ENCODE data around the gene LYRM2. TPM values are rescaled to one million over a fixed set of nuclear protein-coding genes. Genes with fewer than 3 reads are reported as not detected.

LYRM2 gene, protein sequence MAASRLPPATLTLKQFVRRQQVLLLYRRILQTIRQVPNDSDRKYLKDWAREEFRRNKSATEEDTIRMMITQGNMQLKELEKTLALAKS
- 32.0 and 34.4 TPM in 2 replicates for total RNA-seq
- long read RNA-seq, full-length matches to known transcripts: 44 of 57 reads
- long read RNA-seq, partial matches to known transcripts: 3 of 57 reads
- long read RNA-seq, other reads (novel, unspliced or antisense): 10 of 57 reads

DNA sequence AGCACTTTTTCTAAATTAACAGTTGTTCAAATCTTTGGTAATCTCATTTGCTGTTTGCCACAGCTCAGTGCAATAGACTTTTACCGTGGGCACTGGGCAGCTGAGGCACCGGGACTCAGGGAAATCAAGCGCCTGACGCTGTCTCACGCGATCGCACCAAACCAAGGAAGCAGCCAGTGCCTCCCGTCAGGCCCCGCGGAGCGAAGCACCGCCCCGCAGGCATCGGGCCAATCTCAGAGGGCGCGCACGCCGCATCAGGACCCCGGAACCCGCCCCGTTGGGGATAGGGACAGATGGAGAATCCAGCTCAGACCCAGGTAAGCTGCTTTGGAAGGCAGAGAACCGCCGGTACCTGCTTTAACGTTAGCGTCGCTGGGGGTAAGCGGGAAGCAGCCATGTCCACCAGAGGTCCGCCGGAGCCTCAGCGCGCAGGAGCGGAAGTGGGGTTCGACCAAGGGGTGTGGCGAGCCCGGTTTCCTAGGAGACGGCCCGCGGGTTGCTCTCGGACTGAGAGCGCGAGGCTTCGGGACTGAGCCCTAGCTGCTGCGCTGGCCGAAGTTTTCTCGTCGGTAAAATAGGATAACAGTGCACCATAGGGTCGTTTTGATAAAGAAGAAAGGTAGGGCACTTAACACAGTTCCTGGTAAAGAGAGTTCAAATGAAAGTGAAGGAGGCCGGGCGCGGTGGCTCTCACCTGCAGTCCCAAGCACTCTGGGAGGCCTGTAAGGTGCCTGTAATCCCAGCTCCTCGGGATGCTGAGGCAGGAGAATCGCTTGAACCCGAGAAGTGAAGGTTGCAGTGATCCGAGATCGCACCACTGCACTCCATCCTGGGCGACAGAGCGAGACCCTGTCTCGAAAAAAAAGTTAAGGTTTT is at the start of gene LYRM2:
Gene LYRM2, minus strand, starts transcription at position 428 of the 876 bp plus-strand sequence. Its CDS starts 31 bp downstream, at position 397.
- no peaks in the 10 kb centered on the region for H3K27me3 Mint-ChIP-seq (ENCODE audit: unreplicated experiment)
- peaks cover 33% of the 10 kb centered on the region for H3K36me3 Mint-ChIP-seq (ENCODE audit: unreplicated experiment)
- peak; percentile 98 for DNase-seq (ENCODE audit: extremely low spot score, unreplicated experiment)
- no peaks in the 10 kb centered on the region for H3K9me3 Mint-ChIP-seq (ENCODE audit: unreplicated experiment)
- H3K4me3 Mint-ChIP-seq (ENCODE audit: unreplicated experiment): peak within 1 kb of the TSS; percentile 96
- TF ChIP-seq, protein P1, sequence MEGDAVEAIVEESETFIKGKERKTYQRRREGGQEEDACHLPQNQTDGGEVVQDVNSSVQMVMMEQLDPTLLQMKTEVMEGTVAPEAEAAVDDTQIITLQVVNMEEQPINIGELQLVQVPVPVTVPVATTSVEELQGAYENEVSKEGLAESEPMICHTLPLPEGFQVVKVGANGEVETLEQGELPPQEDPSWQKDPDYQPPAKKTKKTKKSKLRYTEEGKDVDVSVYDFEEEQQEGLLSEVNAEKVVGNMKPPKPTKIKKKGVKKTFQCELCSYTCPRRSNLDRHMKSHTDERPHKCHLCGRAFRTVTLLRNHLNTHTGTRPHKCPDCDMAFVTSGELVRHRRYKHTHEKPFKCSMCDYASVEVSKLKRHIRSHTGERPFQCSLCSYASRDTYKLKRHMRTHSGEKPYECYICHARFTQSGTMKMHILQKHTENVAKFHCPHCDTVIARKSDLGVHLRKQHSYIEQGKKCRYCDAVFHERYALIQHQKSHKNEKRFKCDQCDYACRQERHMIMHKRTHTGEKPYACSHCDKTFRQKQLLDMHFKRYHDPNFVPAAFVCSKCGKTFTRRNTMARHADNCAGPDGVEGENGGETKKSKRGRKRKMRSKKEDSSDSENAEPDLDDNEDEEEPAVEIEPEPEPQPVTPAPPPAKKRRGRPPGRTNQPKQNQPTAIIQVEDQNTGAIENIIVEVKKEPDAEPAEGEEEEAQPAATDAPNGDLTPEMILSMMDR (IDR thresholded peaks at IDR 0.05): no peak
- H3K27ac Mint-ChIP-seq (ENCODE audit: unreplicated experiment): peak within 1 kb of the TSS; percentile 99
- H3K4me1 Mint-ChIP-seq (ENCODE audit: unreplicated experiment): peaks cover 20% of the 10 kb centered on the region

DNA sequence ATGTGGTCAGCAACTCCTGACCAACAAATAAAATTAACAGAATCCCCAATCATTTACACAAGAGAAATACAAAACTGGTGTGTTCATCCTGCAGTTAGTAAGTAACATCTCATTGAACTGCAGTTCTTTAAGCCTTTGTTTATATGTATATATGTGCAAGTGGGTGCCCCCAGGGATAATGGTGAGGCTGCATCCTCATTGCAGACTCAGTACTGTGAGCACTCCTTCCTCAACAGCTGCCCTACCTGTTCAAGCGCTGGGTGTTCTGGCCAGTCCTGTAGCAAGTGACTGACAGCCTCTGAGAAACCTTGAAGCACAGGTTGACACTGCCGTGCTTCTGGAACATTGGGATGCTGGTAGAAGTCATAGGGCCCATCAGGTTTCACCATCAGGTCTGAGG is 49.8 kb upstream of the LYRM2 start:
- no peak overlapping the region for H3K27ac Mint-ChIP-seq (ENCODE audit: unreplicated experiment)
- peaks cover 52% of the 10 kb centered on the region for H3K36me3 Mint-ChIP-seq (ENCODE audit: unreplicated experiment)
- H3K4me3 Mint-ChIP-seq (ENCODE audit: unreplicated experiment): no peak overlapping the region
- H3K9me3 Mint-ChIP-seq (ENCODE audit: unreplicated experiment): no peaks in the 10 kb centered on the region
- TF ChIP-seq, protein P1 (IDR thresholded peaks at IDR 0.05): no peak
- H3K27me3 Mint-ChIP-seq (ENCODE audit: unreplicated experiment): no peaks in the 10 kb centered on the region
- DNase-seq (ENCODE audit: extremely low spot score, unreplicated experiment): no peak
- H3K4me1 Mint-ChIP-seq (ENCODE audit: unreplicated experiment): no peaks in the 10 kb centered on the region

DNA sequence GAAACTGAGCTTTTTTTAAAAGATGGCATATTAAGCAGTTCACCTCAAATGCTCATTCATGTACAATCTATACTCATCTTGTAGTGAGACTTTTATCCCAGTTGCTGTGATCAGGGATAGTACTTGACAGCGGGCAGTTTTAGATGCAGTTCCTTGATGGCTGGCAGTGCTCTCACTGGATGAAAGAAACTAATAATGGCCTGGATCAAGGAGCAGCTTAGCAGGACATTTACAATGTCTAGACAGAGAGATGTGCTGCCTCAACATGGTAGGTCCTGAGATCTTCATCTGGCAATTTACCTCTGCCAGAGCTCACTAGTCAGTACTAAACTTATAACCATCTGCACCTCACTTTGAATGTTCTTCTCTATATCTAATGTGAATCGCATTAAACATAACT is 46.8 kb upstream of the LYRM2 start:
- no peaks in the 10 kb centered on the region for H3K27me3 Mint-ChIP-seq (ENCODE audit: unreplicated experiment)
- peaks cover 51% of the 10 kb centered on the region for H3K36me3 Mint-ChIP-seq (ENCODE audit: unreplicated experiment)

DNA sequence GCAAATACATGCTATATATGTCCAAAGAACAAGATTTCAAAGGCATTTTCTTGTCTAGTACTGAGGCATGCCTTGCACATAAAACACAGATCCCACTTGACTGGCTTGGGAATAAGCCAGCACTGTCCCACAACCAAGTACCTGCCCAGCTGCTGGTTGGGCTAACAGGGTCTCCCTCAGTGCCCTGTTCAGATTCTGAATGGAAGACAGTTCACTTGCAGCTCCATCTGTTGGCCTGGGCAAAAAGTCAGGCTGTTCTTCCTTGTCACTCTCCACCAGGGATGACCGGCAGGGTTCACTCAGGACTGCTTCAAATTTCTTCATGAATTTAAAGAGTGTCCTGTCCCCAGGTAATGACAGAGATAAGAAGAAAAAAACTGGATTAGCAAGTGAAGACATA is 44.4 kb upstream of the LYRM2 start:
- H3K4me3 Mint-ChIP-seq (ENCODE audit: unreplicated experiment): no peak overlapping the region
- peaks cover 49% of the 10 kb centered on the region for H3K36me3 Mint-ChIP-seq (ENCODE audit: unreplicated experiment)
- no peak overlapping the region for H3K27ac Mint-ChIP-seq (ENCODE audit: unreplicated experiment)
- no peaks in the 10 kb centered on the region for H3K27me3 Mint-ChIP-seq (ENCODE audit: unreplicated experiment)
- DNase-seq (ENCODE audit: extremely low spot score, unreplicated experiment): no peak
- H3K4me1 Mint-ChIP-seq (ENCODE audit: unreplicated experiment): no peaks in the 10 kb centered on the region
- TF ChIP-seq, protein P1 (IDR thresholded peaks at IDR 0.05): no peak
- H3K9me3 Mint-ChIP-seq (ENCODE audit: unreplicated experiment): no peaks in the 10 kb centered on the region

More for the DNA sequence above, 46.8 kb upstream of the LYRM2 start:
- Mint-ChIP-seq H3K4me3 (ENCODE audit: unreplicated experiment) (no peak overlapping the region), H3K27ac (ENCODE audit: unreplicated experiment) (no peak overlapping the region), H3K4me1 (ENCODE audit: unreplicated experiment) (no peaks in the 10 kb centered on the region), H3K9me3 (ENCODE audit: unreplicated experiment) (no peaks in the 10 kb centered on the region)
- DNase-seq (ENCODE audit: extremely low spot score, unreplicated experiment): no peak
- TF ChIP-seq, protein P1 (IDR thresholded peaks at IDR 0.05): no peak

DNA sequence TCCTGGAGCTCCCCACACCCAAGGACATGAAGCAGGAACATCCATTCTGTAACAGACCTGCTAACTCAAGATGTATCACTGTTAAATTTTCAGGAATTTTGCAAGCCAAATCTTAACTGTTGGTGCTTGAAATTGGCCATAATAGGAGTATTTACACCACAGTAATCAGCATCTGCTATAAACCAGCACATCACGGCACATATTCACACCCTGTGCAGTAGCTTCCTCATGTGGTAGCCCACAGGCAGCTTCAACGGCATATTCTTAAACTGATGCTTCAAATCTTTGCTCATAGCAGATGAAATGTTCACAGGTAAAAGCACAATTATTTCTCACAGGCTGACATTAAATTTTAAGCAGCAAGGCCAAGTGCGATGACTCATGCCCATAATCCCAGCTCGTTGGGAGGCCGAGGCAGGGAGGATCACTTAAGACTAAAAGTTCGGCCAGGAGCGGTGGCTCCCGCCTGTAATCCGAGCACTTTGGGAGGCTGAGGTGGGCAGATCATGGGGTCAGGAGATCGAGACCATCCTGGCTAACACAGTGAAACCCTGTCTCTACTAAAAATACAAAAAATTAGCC is 43.5 kb upstream of the LYRM2 start:
- H3K9me3 Mint-ChIP-seq (ENCODE audit: unreplicated experiment): no peaks in the 10 kb centered on the region
- H3K4me3 Mint-ChIP-seq (ENCODE audit: unreplicated experiment): no peak overlapping the region
- no peaks in the 10 kb centered on the region for H3K27me3 Mint-ChIP-seq (ENCODE audit: unreplicated experiment)
- TF ChIP-seq, protein P1 (IDR thresholded peaks at IDR 0.05): no peak
- H3K36me3 Mint-ChIP-seq (ENCODE audit: unreplicated experiment): peaks cover 44% of the 10 kb centered on the region
- H3K27ac Mint-ChIP-seq (ENCODE audit: unreplicated experiment): no peak overlapping the region
- no peak for DNase-seq (ENCODE audit: extremely low spot score, unreplicated experiment)
- no peaks in the 10 kb centered on the region for H3K4me1 Mint-ChIP-seq (ENCODE audit: unreplicated experiment)

Data from osteocyte (in vitro differentiated cells).